ENCODE results near the gene PSG1.
"Not testable (repeated sequence)": the region's sequence is repeated elsewhere in the genome, so short reads cannot be mapped to it uniquely, and the experiment has no call there.

The PSG1 gene

GRCh38 chr19:42879613-42880012 lies at the start of gene PSG1:
Gene PSG1 (minus strand): TSS chr19:42879713. CDS start chr19:42879581, 132 bp downstream.
- DNase-seq: no peak

DNA sequence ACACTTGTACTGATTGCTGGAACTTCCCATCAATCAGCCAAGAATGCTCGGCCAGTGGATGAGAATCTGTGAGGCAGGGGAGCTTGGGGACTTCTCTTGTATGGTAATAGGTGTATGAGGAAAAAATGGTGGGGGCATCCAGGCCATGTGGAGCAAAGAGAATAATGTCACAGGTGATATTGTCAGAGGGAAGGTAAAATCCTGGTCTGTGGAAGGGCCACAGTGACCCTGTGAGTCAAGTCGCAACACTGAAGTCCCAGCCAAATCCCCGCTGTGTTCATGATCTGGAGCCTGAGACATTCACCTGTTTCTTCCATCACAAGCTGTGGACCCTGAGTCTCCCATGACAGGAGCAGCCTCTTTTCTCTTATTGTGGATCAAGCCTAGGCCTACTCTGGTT lies 49.4 kb upstream of the PSG1 start:
- DNase-seq: no peak

DNA sequence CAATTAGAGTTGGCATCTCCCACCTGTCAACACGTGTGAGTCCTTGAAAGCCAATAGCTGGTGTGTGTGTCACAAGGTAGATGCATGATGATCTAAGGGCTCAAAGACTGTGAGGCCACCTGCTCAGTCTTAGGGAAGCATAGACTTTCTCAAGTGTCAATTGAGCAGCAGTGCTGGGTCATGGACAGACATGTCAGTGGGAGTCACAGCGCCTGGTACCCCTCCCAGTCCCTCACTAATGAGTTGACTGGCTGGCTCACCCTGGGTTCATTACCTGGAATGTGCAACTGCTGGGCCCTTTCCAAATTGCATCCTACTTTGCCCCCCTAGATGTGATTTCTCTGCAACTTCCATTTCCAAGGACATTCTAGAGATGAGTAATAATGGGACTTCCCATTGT lies 47.3 kb upstream of the PSG1 start:
- no peak for DNase-seq

DNA sequence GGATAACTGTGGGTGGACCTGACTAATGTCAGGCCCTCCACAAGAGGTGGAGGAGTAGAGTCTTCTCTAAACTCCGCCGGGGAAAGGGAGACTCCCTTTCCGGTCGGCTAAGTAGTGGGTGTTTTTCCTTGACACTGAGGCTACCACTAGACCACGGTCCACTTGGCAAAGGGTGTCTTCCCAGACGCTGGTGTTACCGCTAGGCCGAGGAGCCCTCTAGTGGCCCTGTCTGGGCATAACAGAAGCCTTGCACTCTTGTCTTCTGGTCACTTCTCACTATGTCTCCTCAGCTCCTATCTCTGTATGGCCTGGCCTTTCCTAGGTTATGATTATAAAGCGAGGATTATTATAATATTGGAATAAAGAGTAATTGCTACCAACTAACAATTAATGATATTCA lies 43.6 kb upstream of the PSG1 start:
- DNase-seq: peak; percentile 54

DNA sequence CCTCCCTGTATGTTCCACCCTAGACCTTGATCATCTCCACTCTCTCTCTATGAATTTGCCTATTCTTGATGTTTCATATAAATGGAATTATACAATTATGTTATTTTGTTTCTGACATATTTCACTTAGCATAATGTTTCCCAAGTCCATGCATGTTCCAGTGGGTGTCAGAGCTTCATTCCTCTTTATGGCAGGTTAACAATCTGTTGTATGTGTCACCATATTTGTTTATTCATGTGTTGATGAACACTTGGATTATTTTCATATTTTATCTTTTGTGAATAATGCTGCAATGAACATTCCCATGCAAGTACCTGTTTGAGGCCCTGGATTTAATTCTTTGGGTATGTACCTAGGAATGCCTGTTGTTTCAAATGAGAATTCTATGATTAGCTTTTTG lies 41.5 kb upstream of the PSG1 start:
- not testable (repeated sequence) for DNase-seq

- no peak for DNase-seq
Observed at GRCh38 chr19:42919757-42920079, 40.2 kb upstream of the PSG1 start.

- not testable (repeated sequence) for DNase-seq
Observed at GRCh38 chr19:42919070-42919756, 39.7 kb upstream of the PSG1 start.

DNA sequence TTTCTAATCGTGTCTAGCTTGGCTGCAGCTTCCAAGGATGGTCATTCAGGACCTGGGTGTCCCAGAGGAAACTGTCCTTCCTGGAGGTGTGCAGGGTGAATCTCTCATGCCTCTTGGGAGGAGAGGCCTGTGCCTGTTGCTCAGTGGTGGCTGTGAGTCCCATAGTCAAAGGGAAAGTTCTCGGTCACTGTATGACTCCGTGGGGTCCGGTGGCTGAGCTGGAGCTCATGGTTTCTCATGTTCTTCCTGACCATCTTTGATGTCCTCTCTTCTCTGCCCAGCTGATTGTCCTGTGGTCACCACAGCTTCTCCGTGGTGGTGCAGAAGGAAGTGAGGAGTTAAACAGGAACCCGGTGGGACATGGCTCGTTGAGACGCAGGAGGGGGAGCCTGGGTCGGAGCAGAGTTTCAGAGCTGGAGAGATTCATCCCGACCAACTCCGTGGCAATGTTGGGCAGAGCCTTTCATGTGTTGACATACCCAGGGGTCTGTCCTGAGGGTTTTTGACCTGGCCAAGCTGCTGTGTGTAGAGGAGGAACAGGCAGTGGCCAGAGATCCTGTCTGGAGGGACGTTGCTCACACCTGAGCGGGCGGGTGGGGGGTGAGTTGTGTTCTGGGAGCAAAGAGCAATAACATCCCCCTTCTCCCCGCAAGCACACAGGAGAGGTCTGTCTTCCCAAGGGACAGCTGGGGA lies 39.0 kb upstream of the PSG1 start:
- not testable (repeated sequence) for DNase-seq

DNA sequence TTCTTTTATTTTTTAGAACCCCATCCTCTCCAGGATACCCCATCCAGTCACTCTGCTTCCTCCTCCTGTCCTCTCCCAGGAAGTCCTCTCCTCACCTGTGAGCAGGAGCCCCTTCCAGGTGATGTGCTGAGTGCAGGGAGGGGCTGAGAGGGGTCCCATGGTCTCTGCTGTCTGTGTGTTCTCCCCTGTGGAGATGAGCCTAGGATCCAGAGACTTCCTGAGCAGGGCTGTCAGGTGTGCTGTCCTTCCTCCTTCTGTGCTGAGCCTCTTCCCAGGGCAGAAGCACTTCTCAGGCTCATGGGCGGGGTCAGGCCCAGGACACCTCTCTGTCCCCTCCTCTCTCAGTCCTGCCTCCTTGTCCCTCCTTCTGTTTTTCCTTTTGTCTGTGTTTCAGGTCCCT lies 38.1 kb upstream of the PSG1 start, which contains the start of gene PSG6:
TSS of gene PSG6 (minus strand) at position 261 of the 400 bp plus-strand sequence. CDS start at position 159, 102 bp downstream.
- not testable (repeated sequence) for DNase-seq

GRCh38 chr19:42916931-42917330 lies 37.4 kb upstream of the PSG1 start:
- not testable (repeated sequence) for DNase-seq

GRCh38 chr19:42913516-42913915 lies 34.0 kb upstream of the PSG1 start:
- DNase-seq: not testable (repeated sequence)

- DNase-seq: not testable (repeated sequence)
Observed at GRCh38 chr19:42912941-42913340, 33.4 kb upstream of the PSG1 start.

DNA sequence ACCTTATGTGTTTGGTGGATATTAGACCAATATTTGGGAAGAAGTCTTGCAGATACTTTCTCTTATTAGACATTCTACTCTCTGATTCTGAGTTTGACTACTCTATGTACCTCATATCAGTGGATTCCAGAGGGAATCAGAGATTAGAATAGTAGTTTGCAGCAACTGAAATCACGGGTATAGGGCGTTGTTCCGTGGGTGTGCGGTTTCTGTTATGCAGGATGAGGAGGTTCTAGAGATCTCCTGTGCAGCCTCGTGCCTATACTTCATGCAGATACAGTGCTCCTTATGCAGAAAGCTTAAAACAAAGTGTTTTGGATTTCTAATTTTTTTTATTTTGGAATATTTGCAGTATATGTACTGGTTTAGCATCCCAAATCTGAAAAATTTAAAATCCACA lies 32.2 kb upstream of the PSG1 start:
- not testable (repeated sequence) for DNase-seq

- DNase-seq: not testable (repeated sequence)
Observed at GRCh38 chr19:42906162-42906561, 26.6 kb upstream of the PSG1 start.

DNA sequence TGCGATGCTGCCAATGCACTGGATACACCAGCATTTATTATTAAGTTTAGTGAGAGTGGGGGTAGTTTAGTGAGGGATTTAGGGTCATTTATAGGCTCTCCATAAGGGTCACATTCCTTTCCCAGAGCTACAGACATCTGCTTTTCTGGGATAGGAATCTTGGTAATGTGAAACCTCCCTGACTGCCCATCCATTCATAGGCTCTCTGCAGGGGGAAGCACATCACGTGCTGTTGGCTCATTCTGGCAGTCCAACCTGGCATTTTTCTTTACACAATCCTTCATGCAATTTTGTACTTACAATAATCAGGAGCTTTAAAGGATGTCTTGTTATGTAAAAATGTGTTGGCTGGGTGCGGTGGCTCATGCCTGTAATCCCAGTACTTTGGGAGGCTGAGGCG lies 21.0 kb upstream of the PSG1 start:
- not testable (repeated sequence) for DNase-seq

DNA sequence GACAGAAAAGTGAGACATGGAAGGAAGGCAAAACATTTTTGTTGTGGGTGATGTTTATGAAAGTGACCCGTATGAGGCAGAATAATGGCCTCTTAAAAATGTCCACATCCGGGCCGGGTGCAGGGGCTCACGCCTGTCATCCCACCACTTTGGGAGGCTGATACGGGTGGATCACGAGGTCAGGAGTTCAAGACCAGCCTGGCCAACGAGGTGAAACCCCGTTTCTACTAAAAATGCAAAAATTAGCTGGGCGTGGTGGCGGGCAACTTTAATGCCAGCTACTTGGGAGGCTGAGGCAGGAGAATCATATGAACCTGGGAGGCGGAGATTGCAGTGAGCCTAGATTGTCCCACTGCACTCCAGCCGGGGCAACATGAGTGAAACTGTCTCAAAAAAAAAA lies 20.2 kb upstream of the PSG1 start:
- not testable (repeated sequence) for DNase-seq

GRCh38 chr19:42899110-42899509 lies 19.6 kb upstream of the PSG1 start:
- not testable (repeated sequence) for DNase-seq

DNA sequence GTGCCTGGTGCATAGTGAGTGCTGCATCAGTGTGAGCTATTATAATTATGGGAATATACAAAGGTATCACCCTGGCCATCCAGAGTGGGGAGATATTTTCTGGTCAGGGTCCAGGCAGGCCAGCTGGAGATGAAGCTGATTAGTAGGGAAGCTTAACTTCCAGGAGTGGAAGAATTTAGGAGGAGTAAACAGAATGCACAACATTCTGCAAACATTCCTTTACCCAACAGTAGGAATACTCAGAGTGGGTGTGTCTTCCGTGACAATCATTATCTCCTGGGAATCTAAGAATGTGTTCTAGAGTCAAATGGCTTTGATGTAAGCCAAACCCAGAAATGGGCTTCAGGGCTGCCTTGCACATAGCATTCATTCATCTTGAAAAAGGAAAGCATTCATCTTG lies 19.1 kb upstream of the PSG1 start:
- not testable (repeated sequence) for DNase-seq

GRCh38 chr19:42897729-42898128 lies 18.2 kb upstream of the PSG1 start:
- not testable (repeated sequence) for DNase-seq

GRCh38 chr19:42890446-42890845 lies 10.9 kb upstream of the PSG1 start:
- not testable (repeated sequence) for DNase-seq

DNA sequence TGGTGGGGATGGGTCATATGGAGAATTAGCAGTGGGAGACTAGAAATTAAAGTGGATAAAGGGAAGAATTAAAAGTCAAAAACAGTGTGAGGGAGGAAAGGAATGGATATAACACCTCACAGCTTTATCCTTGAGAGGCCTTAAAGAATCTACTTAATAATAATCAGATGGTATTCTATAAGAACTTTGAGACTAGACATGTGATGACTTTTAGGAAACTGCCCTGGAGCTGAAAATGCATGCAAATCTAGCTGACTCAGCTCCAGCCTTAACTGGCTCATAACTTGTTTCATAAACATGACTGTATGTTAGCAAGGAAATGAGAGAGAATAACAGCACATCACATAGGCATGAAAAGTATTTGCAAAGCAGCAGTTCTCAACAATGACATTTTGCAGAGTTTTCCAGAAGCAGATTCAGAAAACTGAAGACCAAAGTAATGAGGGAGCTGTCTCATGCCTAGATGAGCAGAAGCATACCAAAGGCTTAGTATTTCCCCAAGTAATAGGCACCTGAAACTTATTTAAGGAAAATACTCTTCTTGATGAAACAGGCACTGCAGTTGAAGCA lies 8.4 kb upstream of the PSG1 start:
- not testable (repeated sequence) for DNase-seq

- not testable (repeated sequence) for DNase-seq
Observed at GRCh38 chr19:42882730-42883129, 3.2 kb upstream of the PSG1 start.

DNA sequence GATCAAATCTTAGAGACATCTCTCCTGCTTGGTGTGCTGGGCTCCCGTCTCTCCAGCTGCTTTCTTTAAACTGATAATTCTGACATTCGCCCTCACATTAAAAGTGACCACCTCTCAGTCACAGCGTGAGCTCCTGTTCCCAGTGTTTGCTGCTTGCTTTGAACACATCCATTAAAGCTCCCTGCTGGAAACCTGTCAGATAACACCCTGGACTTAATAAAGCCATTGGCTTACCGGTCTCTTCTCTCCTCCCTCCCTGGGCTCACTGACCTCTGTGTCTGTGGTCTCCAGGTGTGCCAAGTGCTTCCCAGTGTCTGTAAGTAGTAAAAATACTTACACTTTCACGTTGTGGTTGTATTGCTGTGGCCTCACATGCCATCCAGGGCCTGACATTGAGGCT lies 2.5 kb upstream of the PSG1 start:
- not testable (repeated sequence) for DNase-seq

GRCh38 chr19:42881279-42881678 lies 1.8 kb upstream of the PSG1 start:
- not testable (repeated sequence) for DNase-seq
